SJSA1 (cell line): Measurements from ENCODE around the gene TMEM38A. TPM values are rescaled to one million over a fixed set of nuclear protein-coding genes. Genes with fewer than 3 reads are reported as not detected.
A peak's percentile ranks its signal among the peaks of the same experiment; 100 is the strongest.

Experiments used
- DNase-seq, 2 experiments: peaks; one replicate each; pipeline ENCODE4 v3.0.0-alpha.2; 2015 to 2020; ENCODE audit warnings: low spot score in 2 of 2, low read depth in 1 of 2
- H3K27ac ChIP-seq: fragments of 250-450 bp; sonication (Bioruptor Pico); 2 replicates; pipeline ENCODE4 v1.5.1; 2020; ENCODE audit warnings: mild to moderate bottlenecking, moderate library complexity
- H3K27me3 ChIP-seq: fragments of 250-450 bp; sonication (Bioruptor Pico); replicated peaks from 2 replicates; pipeline ENCODE4 v1.5.1; 2020; ENCODE audit warnings: mild to moderate bottlenecking, moderate library complexity
- H3K36me3 ChIP-seq: fragments of 250-450 bp; sonication (Bioruptor Pico); 2 replicates; pipeline ENCODE4 v1.5.1; 2020; ENCODE audit warnings: mild to moderate bottlenecking
- H3K4me1 ChIP-seq: fragments of 250-450 bp; sonication (Bioruptor Pico); replicated peaks from 2 replicates; pipeline ENCODE4 v1.6.1; 2021; ENCODE audit warnings: mild to moderate bottlenecking
- H3K4me3 ChIP-seq: fragments of 250-450 bp; sonication (Bioruptor Pico); 2 replicates; pipeline ENCODE4 v1.5.1; 2020; ENCODE audit warnings: mild to moderate bottlenecking
- H3K9me3 ChIP-seq: fragments of 250-450 bp; sonication (Bioruptor Pico); replicated peaks from 2 replicates; pipeline ENCODE4 v1.5.1; 2020; ENCODE audit warnings: mild to moderate bottlenecking
- total RNA-seq: library from RNA; depleted of rRNA; stranded (reverse); fragments of >200 nt; shearing (Covaris generic); gene quantifications from 2 replicates; pipeline ENCODE4 v1.2.3, GENCODE V29; 2014; rRNA removed

Gene TMEM38A
- 0.13 and 0.97 TPM in 2 replicates for total RNA-seq

GRCh38 chr19:16660763-16661479 lies at the start of gene TMEM38A:
TSS of gene TMEM38A (plus strand) at chr19:16661139. CDS start at chr19:16661218, 79 bp downstream.
- Histone ChIP-seq H3K27me3 (no peaks in the 10 kb centered on the region; the same call in 1 of the 2 replicates), H3K4me3 (peak within 1 kb of the TSS; percentile 77), H3K27ac (peak within 1 kb of the TSS; percentile 39), H3K36me3 (peaks cover 30% of the 10 kb centered on the region), H3K9me3 (no peaks in the 10 kb centered on the region), H3K4me1 (peaks cover 16% of the 10 kb centered on the region)
- DNase-seq, result no peak

GRCh38 chr19:16612636-16613035 lies 48.3 kb upstream of the TMEM38A start:
- Histone ChIP-seq H3K4me3 (no peak overlapping the region), H3K9me3 (no peaks in the 10 kb centered on the region), H3K27ac (no peak overlapping the region), H3K4me1 (no peaks in the 10 kb centered on the region; the same call in 1 of the 2 replicates), H3K27me3 (no peaks in the 10 kb centered on the region), H3K36me3 (peaks cover 13% of the 10 kb centered on the region; the same call in 1 of the 2 replicates)
- DNase-seq, result no peak

GRCh38 chr19:16613841-16614240 lies 47.1 kb upstream of the TMEM38A start:
- Histone ChIP-seq H3K27ac (no peak overlapping the region), H3K36me3 (peaks cover 9% of the 10 kb centered on the region; the same call in 1 of the 2 replicates), H3K4me1 (no peaks in the 10 kb centered on the region), H3K9me3 (no peaks in the 10 kb centered on the region), H3K27me3 (no peaks in the 10 kb centered on the region), H3K4me3 (no peak overlapping the region)
- no peak for DNase-seq

GRCh38 chr19:16614941-16615340 lies 46.0 kb upstream of the TMEM38A start:
- H3K4me3 ChIP-seq, result no peak overlapping the region
- no peak overlapping the region for H3K27ac ChIP-seq
- H3K4me1 ChIP-seq, result no peaks in the 10 kb centered on the region
- H3K27me3 ChIP-seq, result no peaks in the 10 kb centered on the region
- DNase-seq, result no peak
- peaks cover 9% of the 10 kb centered on the region; the same call in 1 of the 2 replicates for H3K36me3 ChIP-seq
- H3K9me3 ChIP-seq, result no peaks in the 10 kb centered on the region

GRCh38 chr19:16615808-16616207 lies 45.1 kb upstream of the TMEM38A start:
- Histone ChIP-seq H3K4me1 (no peaks in the 10 kb centered on the region), H3K36me3 (peaks cover 9% of the 10 kb centered on the region; the same call in 1 of the 2 replicates), H3K4me3 (no peak overlapping the region), H3K27me3 (no peaks in the 10 kb centered on the region), H3K27ac (no peak overlapping the region), H3K9me3 (no peaks in the 10 kb centered on the region)
- no peak for DNase-seq

GRCh38 chr19:16618248-16618647 lies 42.7 kb upstream of the TMEM38A start:
- no peak for DNase-seq
- H3K4me3 ChIP-seq, result no peak overlapping the region
- no peak overlapping the region for H3K27ac ChIP-seq
- H3K4me1 ChIP-seq, result no peaks in the 10 kb centered on the region
- peaks cover 13% of the 10 kb centered on the region for H3K36me3 ChIP-seq
- H3K9me3 ChIP-seq, result no peaks in the 10 kb centered on the region
- no peaks in the 10 kb centered on the region for H3K27me3 ChIP-seq

GRCh38 chr19:16619457-16619856 lies 41.5 kb upstream of the TMEM38A start:
- no peaks in the 10 kb centered on the region for H3K4me1 ChIP-seq
- no peaks in the 10 kb centered on the region for H3K27me3 ChIP-seq
- no peak for DNase-seq
- no peak overlapping the region for H3K27ac ChIP-seq
- no peaks in the 10 kb centered on the region for H3K9me3 ChIP-seq
- peaks cover 18% of the 10 kb centered on the region for H3K36me3 ChIP-seq
- H3K4me3 ChIP-seq, result no peak overlapping the region

GRCh38 chr19:16620018-16620417 lies 40.9 kb upstream of the TMEM38A start:
- Histone ChIP-seq H3K27ac (no peak overlapping the region), H3K9me3 (no peaks in the 10 kb centered on the region), H3K4me1 (no peaks in the 10 kb centered on the region), H3K4me3 (no peak overlapping the region), H3K27me3 (no peaks in the 10 kb centered on the region), H3K36me3 (peaks cover 24% of the 10 kb centered on the region)
- DNase-seq, result no peak

GRCh38 chr19:16620584-16620983 lies 40.4 kb upstream of the TMEM38A start:
- no peak for DNase-seq
- Histone ChIP-seq H3K27me3 (no peaks in the 10 kb centered on the region), H3K4me3 (no peak overlapping the region), H3K36me3 (peaks cover 28% of the 10 kb centered on the region), H3K4me1 (no peaks in the 10 kb centered on the region), H3K27ac (no peak overlapping the region), H3K9me3 (no peaks in the 10 kb centered on the region)

GRCh38 chr19:16621165-16621800 lies 39.7 kb upstream of the TMEM38A start:
- peaks cover 35% of the 10 kb centered on the region for H3K36me3 ChIP-seq
- H3K9me3 ChIP-seq, result no peaks in the 10 kb centered on the region
- H3K4me1 ChIP-seq, result peaks cover 5% of the 10 kb centered on the region
- DNase-seq, result no peak
- H3K27ac ChIP-seq, result no peak overlapping the region
- H3K27me3 ChIP-seq, result no peaks in the 10 kb centered on the region
- no peak overlapping the region for H3K4me3 ChIP-seq

- no peak for DNase-seq
- H3K9me3 ChIP-seq, result no peaks in the 10 kb centered on the region
- peaks cover 47% of the 10 kb centered on the region for H3K36me3 ChIP-seq
- H3K27me3 ChIP-seq, result no peaks in the 10 kb centered on the region
- no peak overlapping the region for H3K4me3 ChIP-seq
- H3K4me1 ChIP-seq, result peaks cover 8% of the 10 kb centered on the region
- H3K27ac ChIP-seq, result no peak overlapping the region
Observed at GRCh38 chr19:16623066-16623465, 37.9 kb upstream of the TMEM38A start.

GRCh38 chr19:16623576-16623975 lies 37.4 kb upstream of the TMEM38A start:
- no peaks in the 10 kb centered on the region for H3K9me3 ChIP-seq
- no peak overlapping the region for H3K27ac ChIP-seq
- peaks cover 8% of the 10 kb centered on the region for H3K4me1 ChIP-seq
- no peaks in the 10 kb centered on the region for H3K27me3 ChIP-seq
- peaks cover 50% of the 10 kb centered on the region for H3K36me3 ChIP-seq
- DNase-seq, result no peak
- H3K4me3 ChIP-seq, result no peak overlapping the region

GRCh38 chr19:16624236-16624635 lies 36.7 kb upstream of the TMEM38A start:
- Histone ChIP-seq H3K4me3 (no peak overlapping the region), H3K9me3 (no peaks in the 10 kb centered on the region), H3K27ac (no peak overlapping the region), H3K27me3 (no peaks in the 10 kb centered on the region), H3K4me1 (peaks cover 12% of the 10 kb centered on the region), H3K36me3 (peaks cover 52% of the 10 kb centered on the region)
- DNase-seq, result no peak

- peaks cover 61% of the 10 kb centered on the region for H3K36me3 ChIP-seq
- no peak for DNase-seq
- H3K27ac ChIP-seq, result no peak overlapping the region
- no peak overlapping the region for H3K4me3 ChIP-seq
- H3K27me3 ChIP-seq, result no peaks in the 10 kb centered on the region
- H3K4me1 ChIP-seq, result peaks cover 14% of the 10 kb centered on the region
- H3K9me3 ChIP-seq, result no peaks in the 10 kb centered on the region
Observed at GRCh38 chr19:16625163-16625958, 35.6 kb upstream of the TMEM38A start.
